Stimulated activated naive CD8-positive, alpha-beta T cell treated with anti-CD3 and anti-CD28 coated beads, Interleukin-15, Interleukin-2, amounts not matched to agents 100 U/mL and 50 U/mL, for 24 hours (primary cell): Measurements from ENCODE around the gene YES1.

Source experiments
- ATAC-seq: fragments of 150-1000 bp; cut with Tn5 transposase; one replicate; pipeline ENCODE4 v1.10.0; 2021
- DNase-seq: peaks from one replicate; pipeline ENCODE4 v3.0.0; 2021

Gene YES1

DNA sequence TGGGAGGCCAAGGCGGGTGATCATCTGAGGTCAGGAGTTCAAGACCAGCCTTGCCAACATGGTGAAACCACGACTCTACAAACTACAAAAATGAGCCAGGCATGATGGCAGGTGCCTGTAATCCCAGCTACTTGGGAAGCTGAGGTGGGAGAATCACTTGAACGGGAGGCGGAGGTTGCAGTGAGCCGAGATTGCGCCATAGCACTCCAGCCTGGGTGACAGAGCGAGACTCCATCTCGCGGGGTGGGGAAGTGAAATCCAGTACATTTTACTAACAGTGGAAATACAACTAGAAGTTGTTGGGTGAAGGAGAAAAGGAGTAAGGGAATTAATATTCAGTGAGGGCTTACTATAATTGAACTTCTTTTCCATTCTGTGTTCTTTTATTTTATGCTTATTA is 86.4 kb downstream of the YES1 start:
- DNase-seq (no peak), ATAC-seq (no peak)

GRCh38 chr18:723541-724080 is 88.4 kb downstream of the YES1 start:
- ATAC-seq = no peak

GRCh38 chr18:717003-717402 is 95.0 kb downstream of the YES1 start:
- ATAC-seq (no peak), DNase-seq (no peak)

More at GRCh38 chr18:723541-724080, 88.4 kb downstream of the YES1 start:
- no peak for DNase-seq

GRCh38 chr18:715626-716025 is 96.4 kb downstream of the YES1 start:
- DNase-seq (no peak), ATAC-seq (peak; percentile 53)

DNA sequence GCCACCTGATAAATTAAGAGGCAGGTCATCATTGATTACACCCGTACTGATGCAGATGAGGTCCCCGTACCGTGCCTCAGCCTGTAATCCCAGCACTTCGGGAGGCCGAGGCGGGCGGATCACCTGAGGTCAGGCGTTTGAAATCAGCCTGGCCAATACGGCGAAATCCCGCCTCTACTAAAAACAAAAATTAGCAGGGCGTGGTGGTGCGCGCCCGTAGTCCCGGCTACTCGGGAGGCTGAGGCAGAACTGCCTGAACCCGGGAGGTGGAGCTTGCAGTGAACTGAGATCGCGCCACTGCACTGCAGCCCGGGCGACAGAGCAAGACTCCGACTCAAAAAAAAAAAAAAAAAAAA is 98.9 kb downstream of the YES1 start:
- ATAC-seq (no peak), DNase-seq (no peak)

DNA sequence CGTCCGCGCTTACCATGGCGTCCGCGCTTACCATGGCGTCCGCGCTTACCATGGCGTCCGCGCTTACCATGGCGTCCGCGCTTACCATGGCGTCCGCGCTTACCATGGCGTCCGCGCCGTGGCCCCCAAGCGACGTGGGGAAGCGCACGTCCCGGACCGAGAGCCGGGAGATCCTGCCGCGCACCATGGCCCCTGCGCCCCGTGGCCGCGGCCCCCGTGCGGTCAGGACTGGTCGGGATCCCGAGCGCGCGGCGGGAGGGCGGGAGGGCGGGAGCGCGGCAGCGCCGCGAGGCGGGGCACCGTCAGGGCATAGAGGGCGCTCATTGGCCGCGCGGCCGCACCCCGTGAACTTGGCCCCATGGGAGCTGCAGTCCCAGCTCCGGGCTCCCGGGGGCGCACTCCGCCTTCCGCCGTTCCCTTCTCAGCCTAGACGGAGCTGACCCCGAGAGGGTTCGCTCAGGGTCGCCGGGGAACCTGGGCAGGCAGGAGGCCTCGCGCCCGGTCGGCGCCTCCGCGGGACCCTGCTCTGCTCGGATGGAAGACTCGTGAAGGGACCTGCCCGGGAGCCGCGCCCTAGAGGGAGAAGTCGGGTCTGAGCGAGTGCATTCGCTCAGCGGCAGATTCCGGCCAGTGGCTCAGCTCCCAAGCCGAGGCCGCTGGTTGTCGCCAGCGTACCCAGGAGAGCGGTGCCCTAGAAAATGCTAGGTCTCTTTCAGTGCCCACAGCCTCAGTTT is 99.5 kb downstream of the YES1 start, which contains the start of gene ENOSF1:
TSS of gene ENOSF1 (minus strand) at position 230 of the 734 bp plus-strand sequence. CDS start at position 187, 43 bp downstream.
- DNase-seq (peak; percentile 91), ATAC-seq (peak; percentile 84)

- DNase-seq (peak; percentile 70), ATAC-seq (peak; percentile 51)
Measured at GRCh38 chr18:711657-712400, 100.2 kb downstream of the YES1 start.

DNA sequence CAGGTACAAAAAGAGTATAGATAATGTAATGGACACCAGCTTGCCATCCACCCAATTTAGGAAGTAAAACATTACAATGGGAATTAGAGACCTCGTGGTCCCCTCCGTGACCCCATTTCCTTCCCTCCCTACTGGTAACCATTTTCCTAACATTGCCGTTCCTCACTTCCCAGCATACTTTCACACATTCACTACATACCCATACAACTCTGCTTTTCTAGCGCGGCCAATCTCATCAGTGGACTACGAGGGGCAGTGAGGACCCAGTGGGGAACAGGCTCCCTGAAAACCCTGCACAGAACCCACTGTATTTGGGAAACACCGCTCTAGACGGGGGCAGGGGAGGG is 100.8 kb downstream of the YES1 start:
- DNase-seq = no peak
- no peak for ATAC-seq

GRCh38 chr18:710418-711300 is 101.4 kb downstream of the YES1 start:
- ATAC-seq (no peak), DNase-seq (no peak)

- DNase-seq = no peak
- no peak for ATAC-seq
Measured at GRCh38 chr18:709771-710170, 102.3 kb downstream of the YES1 start.

DNA sequence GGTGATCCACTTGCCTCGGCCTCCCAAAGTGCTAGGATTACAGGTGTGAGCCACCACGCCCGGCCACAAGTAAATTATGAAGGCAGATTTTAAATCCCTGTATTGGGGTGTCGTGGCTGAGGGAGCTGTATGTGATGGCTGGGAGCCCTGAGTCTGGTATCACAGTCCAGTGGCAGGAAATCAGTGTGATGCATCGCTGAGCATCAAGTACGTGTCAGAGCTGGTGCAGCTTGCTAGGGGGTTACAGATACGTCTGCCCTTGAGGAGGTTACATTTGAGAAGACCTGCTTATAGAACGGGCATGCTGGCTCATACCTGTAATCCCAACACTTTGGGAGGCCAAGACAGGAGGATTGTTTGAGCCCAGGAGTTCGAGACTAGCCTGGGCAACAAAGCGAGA is 103.9 kb downstream of the YES1 start:
- no peak for ATAC-seq
- no peak for DNase-seq

DNA sequence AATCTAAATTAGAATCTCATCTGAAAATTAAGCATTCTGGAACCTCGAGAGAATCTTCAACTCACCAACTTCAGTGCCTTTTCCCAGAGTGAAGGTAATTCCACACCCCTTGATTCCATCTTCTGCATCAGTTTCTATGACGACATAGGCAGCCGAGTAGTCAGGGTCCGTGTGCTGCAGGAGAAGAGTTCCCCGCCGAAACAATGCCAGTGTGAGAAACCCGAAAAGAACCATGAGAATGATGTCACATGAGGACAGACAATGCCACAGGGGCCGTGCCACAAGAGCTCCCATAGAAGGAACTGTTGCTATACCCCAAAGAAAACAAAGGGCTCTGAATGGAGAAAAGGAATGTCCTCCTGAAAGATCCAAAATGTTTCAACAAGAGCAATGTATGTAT is 105.6 kb downstream of the YES1 start:
- ATAC-seq (no peak), DNase-seq (no peak)

DNA sequence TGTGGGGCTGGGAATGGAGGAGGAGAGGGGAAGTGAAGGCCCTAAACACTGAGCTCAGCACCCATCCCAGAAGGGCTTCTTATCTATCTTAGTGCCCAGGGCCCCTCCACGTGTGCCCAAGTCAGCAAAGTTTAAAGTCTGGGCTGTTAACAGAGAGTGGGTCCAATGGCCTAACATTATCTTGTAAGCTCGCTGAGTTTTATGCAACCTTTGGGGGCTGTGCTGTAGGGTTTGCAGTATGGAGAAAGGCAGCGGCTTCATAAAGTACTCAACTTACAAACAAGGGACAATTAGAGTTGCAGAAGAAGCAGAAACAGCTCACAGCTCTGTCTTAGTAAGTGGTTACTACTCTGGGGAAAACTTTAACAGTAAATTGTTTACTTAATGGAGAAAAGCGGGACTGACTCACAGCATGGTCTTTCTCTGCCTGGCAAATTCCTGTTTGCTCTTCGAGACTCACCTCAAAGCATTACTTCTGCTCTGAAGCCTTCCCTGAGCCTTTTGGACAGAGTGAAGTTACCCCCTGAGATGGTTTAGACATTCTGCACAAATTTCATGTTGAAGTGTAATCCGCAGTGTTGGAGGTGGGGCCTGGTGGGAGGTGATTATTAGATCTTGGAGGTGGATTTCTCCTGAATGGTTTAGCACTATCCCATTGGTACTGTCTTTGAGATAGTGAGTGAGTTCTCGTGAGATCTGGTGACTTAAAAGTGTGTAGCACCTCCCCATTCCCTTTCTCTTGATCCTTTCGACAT is 108.7 kb downstream of the YES1 start:
- DNase-seq (no peak), ATAC-seq (no peak)

GRCh38 chr18:697800-698199 is 114.2 kb downstream of the YES1 start:
- DNase-seq = no peak
- ATAC-seq = no peak

- no peak for ATAC-seq
- no peak for DNase-seq
Measured at GRCh38 chr18:697012-697411, 115.0 kb downstream of the YES1 start.

DNA sequence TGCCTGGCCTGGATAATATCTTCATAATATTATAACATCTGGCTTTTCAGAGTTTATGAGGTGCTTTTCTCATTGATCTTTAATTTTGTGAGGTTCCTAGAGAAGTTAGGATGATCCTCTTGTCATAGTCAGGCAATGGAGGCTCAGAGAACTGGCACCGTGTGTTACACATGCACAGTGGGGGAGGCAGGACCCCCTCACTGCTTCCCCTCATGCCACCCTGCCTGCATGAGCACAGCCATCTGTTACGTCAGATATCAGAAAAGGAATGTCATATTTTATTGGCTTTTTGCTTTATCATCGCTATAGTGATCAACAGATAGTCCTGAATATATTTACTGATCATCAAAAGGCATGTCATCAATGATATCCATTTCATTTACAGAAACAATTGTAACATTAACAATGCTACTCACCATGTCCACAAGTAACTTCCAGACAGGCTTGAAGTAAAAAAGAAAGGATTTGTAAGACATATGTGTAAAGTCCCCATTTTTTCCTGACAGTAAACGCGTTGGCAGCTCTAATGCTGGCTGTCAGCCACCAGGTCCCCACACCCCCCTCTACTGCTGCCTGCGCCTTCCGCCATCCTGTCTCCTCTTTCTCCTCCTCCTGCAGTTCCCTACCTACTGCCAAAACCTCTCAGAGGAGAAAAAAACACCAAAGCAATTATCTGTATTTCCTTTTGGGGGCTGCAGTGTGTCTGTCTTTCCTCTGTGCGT is 118.4 kb downstream of the YES1 start:
- no peak for DNase-seq
- no peak for ATAC-seq

GRCh38 chr18:692824-693223 is 119.2 kb downstream of the YES1 start:
- no peak for ATAC-seq
- DNase-seq = no peak

- no peak for DNase-seq
- no peak for ATAC-seq
Measured at GRCh38 chr18:688323-688722, 123.7 kb downstream of the YES1 start.

DNA sequence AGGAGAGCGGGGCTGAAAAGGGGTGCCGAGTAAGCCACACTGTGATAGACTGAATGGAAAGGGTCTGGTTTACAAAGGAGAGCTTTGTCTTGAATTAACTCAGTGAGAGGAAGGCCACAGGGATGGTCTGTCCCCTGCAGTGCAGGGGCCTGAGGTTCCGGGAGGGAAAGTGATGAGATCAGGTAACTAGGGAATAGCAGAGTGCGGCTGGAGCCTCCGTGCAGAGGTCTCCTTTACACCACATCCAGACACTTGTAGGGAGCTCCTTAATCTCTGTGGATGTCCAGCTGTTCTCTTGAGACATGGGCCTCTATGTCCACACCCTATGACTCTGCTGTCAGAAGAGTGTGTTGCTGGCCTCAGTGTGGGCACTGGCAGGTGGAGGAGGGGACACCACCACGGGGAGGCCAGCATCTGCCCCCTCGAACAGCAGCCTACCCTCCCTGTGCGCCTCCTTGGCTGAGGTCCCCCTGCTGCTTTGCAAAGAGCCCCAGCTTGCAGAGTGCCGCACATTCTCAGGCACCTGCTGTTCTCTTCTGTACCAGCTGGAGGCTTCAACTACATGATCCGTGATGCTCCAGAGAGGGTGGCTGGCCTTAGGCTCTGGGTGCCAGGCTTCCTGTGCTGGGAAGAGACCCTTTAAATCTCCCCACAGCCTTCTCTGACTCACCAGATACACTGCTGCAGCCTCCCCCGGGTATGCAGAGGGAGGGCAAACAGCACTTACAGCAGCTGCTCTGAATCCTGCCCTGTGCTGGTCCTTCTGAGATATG is 125.5 kb downstream of the YES1 start:
- DNase-seq (no peak), ATAC-seq (no peak)

DNA sequence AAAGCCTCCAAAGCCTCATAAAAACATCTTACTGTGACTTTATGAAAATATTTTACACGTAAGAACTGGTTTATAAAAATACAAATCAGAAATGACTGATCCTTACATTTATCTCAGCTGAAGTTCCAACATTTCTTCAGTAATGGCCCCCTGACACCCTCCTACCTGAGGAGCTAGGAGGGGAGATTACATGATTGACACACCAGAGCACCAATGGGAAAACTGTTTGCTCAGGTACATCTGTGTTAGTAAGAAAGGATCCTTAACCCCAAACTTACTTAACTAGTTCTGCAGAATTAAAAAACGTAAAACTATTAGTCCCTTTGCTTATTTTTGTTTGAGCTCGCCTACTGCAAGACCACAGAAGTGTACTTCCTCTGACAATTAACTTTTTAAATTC is 126.6 kb downstream of the YES1 start:
- ATAC-seq (no peak), DNase-seq (no peak)
